ENCODE measurements around the gene IL17RB. TPM values are rescaled to one million over a fixed set of nuclear protein-coding genes. Genes with fewer than 3 reads are reported as not detected.

Gene IL17RB
- total and polyA plus RNA-seq, 2 of the 8 experiments (the other 6 are each of a cell fraction or from before 2014, with no cell fraction given): 7.0 to 24.6 TPM

- TF ChIP-seq EP300 (IDR thresholded peaks at IDR 0.05; ENCODE audit: borderline replicate concordance in 1 of 2, low read depth in 2 of 2, low read length in 2 of 2) (no peak), SIX5 (IDR thresholded peaks at IDR 0.05; ENCODE audit: low read depth, low read length) (no peak), FOSL1 (IDR thresholded peaks at IDR 0.05; ENCODE audit: insufficient read depth, low read depth, low read length) (no peak), NRF1 (IDR thresholded peaks at IDR 0.05; ENCODE audit: low read depth, low read length) (no peak), SIN3A (conservative IDR thresholded peaks at IDR 0.05 in 1 of 2, IDR thresholded peaks at IDR 0.05 in 1 of 2; ENCODE audit: low read depth in 1 of 2, low read length in 2 of 2) (no peak), USF2 (IDR thresholded peaks at IDR 0.05; ENCODE audit: low read length) (no peak), RNF2 (IDR thresholded peaks at IDR 0.05; ENCODE audit: borderline replicate concordance, low read depth, low read length, missing control alignments, poor library complexity, severe bottlenecking) (no peak), PHF8 (conservative IDR thresholded peaks at IDR 0.05; ENCODE audit: low read depth, low read length) (no peak), MAX (IDR thresholded peaks at IDR 0.05) (no peak)
These were observed 48.2 kb upstream of the IL17RB start (continued) for GRCh38 chr3:53798144-53798543.
